IPS-15b (cell line): ENCODE results near the gene ORC6.

ENCODE experiments used
- H3K27me3 ChIP-seq: one replicate; pipeline ENCODE4 v1.6.1; 2013; ENCODE audit warnings: low read length; ENCODE audit not compliant: control insufficient read depth, insufficient read depth
- H3K36me3 ChIP-seq: one replicate; pipeline ENCODE4 v1.6.1; 2013; ENCODE audit warnings: low read length; ENCODE audit not compliant: control insufficient read depth, insufficient read depth
- H3K4me1 ChIP-seq: one replicate; pipeline ENCODE4 v1.6.1; 2013; ENCODE audit warnings: mild to moderate bottlenecking, low read length; ENCODE audit not compliant: control insufficient read depth, insufficient read depth
- H3K4me3 ChIP-seq: one replicate; pipeline ENCODE4 v1.5.1; 2013; ENCODE audit warnings: low read depth, low read length
- H3K9ac ChIP-seq: one replicate; pipeline ENCODE4 v1.6.1; 2013; ENCODE audit warnings: low read depth, mild to moderate bottlenecking, low read length
- H3K9me3 ChIP-seq: one replicate; pipeline ENCODE4 v1.6.1; 2013; ENCODE audit warnings: mild to moderate bottlenecking, low read length; ENCODE audit not compliant: control insufficient read depth, insufficient read depth

The ORC6 gene

GRCh38 chr16:46721885-46722284 is 32.4 kb downstream of the ORC6 start:
- Histone ChIP-seq H3K27me3 (no peaks in the 10 kb centered on the region), H3K36me3 (no peaks in the 10 kb centered on the region), H3K9ac (no peak overlapping the region), H3K4me1 (no peaks in the 10 kb centered on the region), H3K9me3 (no peaks in the 10 kb centered on the region), H3K4me3 (no peak overlapping the region)

- Histone ChIP-seq H3K4me3 (no peak overlapping the region), H3K9ac (no peak overlapping the region), H3K27me3 (no peaks in the 10 kb centered on the region), H3K36me3 (no peaks in the 10 kb centered on the region), H3K9me3 (no peaks in the 10 kb centered on the region), H3K4me1 (no peaks in the 10 kb centered on the region)
These were observed 37.7 kb downstream of the ORC6 start for GRCh38 chr16:46727184-46727583.

GRCh38 chr16:46727630-46728029 is 38.2 kb downstream of the ORC6 start:
- Histone ChIP-seq H3K4me1 (no peaks in the 10 kb centered on the region), H3K36me3 (no peaks in the 10 kb centered on the region), H3K9ac (no peak overlapping the region)

GRCh38 chr16:46728806-46729205 is 39.3 kb downstream of the ORC6 start:
- H3K36me3 ChIP-seq = no peaks in the 10 kb centered on the region
- H3K9ac ChIP-seq = no peak overlapping the region
- no peak overlapping the region for H3K4me3 ChIP-seq
- no peaks in the 10 kb centered on the region for H3K27me3 ChIP-seq
- no peaks in the 10 kb centered on the region for H3K9me3 ChIP-seq
- no peaks in the 10 kb centered on the region for H3K4me1 ChIP-seq

More at GRCh38 chr16:46727630-46728029, 38.2 kb downstream of the ORC6 start:
- Histone ChIP-seq H3K4me3 (no peak overlapping the region), H3K9me3 (no peaks in the 10 kb centered on the region), H3K27me3 (no peaks in the 10 kb centered on the region)

- no peaks in the 10 kb centered on the region for H3K4me1 ChIP-seq
- no peaks in the 10 kb centered on the region for H3K9me3 ChIP-seq
These were observed 40.0 kb downstream of the ORC6 start for GRCh38 chr16:46729326-46729995.

GRCh38 chr16:46730126-46730525 is 40.7 kb downstream of the ORC6 start:
- Histone ChIP-seq H3K27me3 (no peaks in the 10 kb centered on the region), H3K36me3 (no peaks in the 10 kb centered on the region), H3K4me3 (no peak overlapping the region), H3K4me1 (no peaks in the 10 kb centered on the region), H3K9ac (no peak overlapping the region), H3K9me3 (no peaks in the 10 kb centered on the region)

More at GRCh38 chr16:46729326-46729995, 40.0 kb downstream of the ORC6 start:
- H3K9ac ChIP-seq = no peak overlapping the region
- no peak overlapping the region for H3K4me3 ChIP-seq
- no peaks in the 10 kb centered on the region for H3K36me3 ChIP-seq
- no peaks in the 10 kb centered on the region for H3K27me3 ChIP-seq

- no peaks in the 10 kb centered on the region for H3K4me1 ChIP-seq
- H3K9ac ChIP-seq = no peak overlapping the region
- no peak overlapping the region for H3K4me3 ChIP-seq
- H3K36me3 ChIP-seq = no peaks in the 10 kb centered on the region
- no peaks in the 10 kb centered on the region for H3K27me3 ChIP-seq
- no peaks in the 10 kb centered on the region for H3K9me3 ChIP-seq
These were observed 41.6 kb downstream of the ORC6 start for GRCh38 chr16:46730801-46731690.

- no peak overlapping the region for H3K4me3 ChIP-seq
- no peaks in the 10 kb centered on the region for H3K9me3 ChIP-seq
- no peaks in the 10 kb centered on the region for H3K36me3 ChIP-seq
- H3K9ac ChIP-seq = no peak overlapping the region
- no peaks in the 10 kb centered on the region for H3K4me1 ChIP-seq
- no peaks in the 10 kb centered on the region for H3K27me3 ChIP-seq
These were observed 42.5 kb downstream of the ORC6 start for GRCh38 chr16:46731691-46732555.

GRCh38 chr16:46732561-46732960 is 43.1 kb downstream of the ORC6 start:
- Histone ChIP-seq H3K9me3 (no peaks in the 10 kb centered on the region), H3K27me3 (no peaks in the 10 kb centered on the region), H3K9ac (no peak overlapping the region), H3K36me3 (no peaks in the 10 kb centered on the region), H3K4me1 (no peaks in the 10 kb centered on the region), H3K4me3 (no peak overlapping the region)

- Histone ChIP-seq H3K4me3 (no peak overlapping the region), H3K9me3 (no peaks in the 10 kb centered on the region), H3K36me3 (no peaks in the 10 kb centered on the region), H3K9ac (no peak overlapping the region), H3K4me1 (no peaks in the 10 kb centered on the region), H3K27me3 (no peaks in the 10 kb centered on the region)
These were observed 43.9 kb downstream of the ORC6 start for GRCh38 chr16:46733319-46733830.

- Histone ChIP-seq H3K36me3 (no peaks in the 10 kb centered on the region), H3K4me3 (no peak overlapping the region), H3K27me3 (no peaks in the 10 kb centered on the region), H3K9me3 (no peaks in the 10 kb centered on the region), H3K9ac (no peak overlapping the region), H3K4me1 (no peaks in the 10 kb centered on the region)
These were observed 47.2 kb downstream of the ORC6 start for GRCh38 chr16:46736695-46737094.
